Renal cortex interstitium (tissue), 11 donors: ENCODE data around the gene GRXCR1. TPM values are rescaled to one million over a fixed set of nuclear protein-coding genes. Genes with fewer than 3 reads are reported as not detected.

Experiments used
- DNase-seq, 11 donors: peaks; one replicate each; pipeline ENCODE4 v3.0.0-alpha.2; 2013; ENCODE audit warnings: low read depth in 9 of 11, low spot score in 4 of 11; ENCODE audit errors: extremely low read depth in 1 of 11
- polyA plus RNA-seq, 3 donors: library from polyadenylated mRNA; unstranded; fragments of 120-200 nt; gene quantifications; one replicate each; pipeline ENCODE4 v1.2.1, GENCODE V29; 2013; ENCODE audit not compliant: insufficient read length in 3 of 3

The GRXCR1 gene
- polyA plus RNA-seq, 3 donors: not detected

GRCh38 chr4:42917296-42917695, 24.8 kb downstream of the GRXCR1 start:
- peak in 5 of 11 donors; percentile 4 to 35 (median 25) for DNase-seq

GRCh38 chr4:42923431-42923830, 30.9 kb downstream of the GRXCR1 start:
- DNase-seq: no peak

GRCh38 chr4:42925921-42926320, 33.4 kb downstream of the GRXCR1 start:
- no peak for DNase-seq

- DNase-seq: no peak
These were observed 35.4 kb downstream of the GRXCR1 start for GRCh38 chr4:42927946-42928345.

GRCh38 chr4:42928582-42928981, 36.1 kb downstream of the GRXCR1 start:
- DNase-seq: no peak

GRCh38 chr4:42942216-42942615, 49.7 kb downstream of the GRXCR1 start:
- no peak for DNase-seq

- no peak for DNase-seq
These were observed 53.4 kb downstream of the GRXCR1 start for GRCh38 chr4:42945874-42946273.

- DNase-seq: no peak
These were observed 60.8 kb downstream of the GRXCR1 start for GRCh38 chr4:42953321-42953720.

GRCh38 chr4:42954963-42955669, 62.6 kb downstream of the GRXCR1 start:
- peak in 1 of 11 donors; percentile 7 for DNase-seq

- no peak for DNase-seq
These were observed 63.4 kb downstream of the GRXCR1 start for GRCh38 chr4:42955746-42956505.

GRCh38 chr4:42965326-42965725, 72.8 kb downstream of the GRXCR1 start:
- DNase-seq: peak in 8 of 11 donors; percentile 1 to 13 (median 4)

- no peak for DNase-seq
These were observed 93.5 kb downstream of the GRXCR1 start for GRCh38 chr4:42985976-42986375.

- peak in 9 of 11 donors; percentile 2 to 31 (median 14) for DNase-seq
These were observed 102.9 kb downstream of the GRXCR1 start for GRCh38 chr4:42995343-42995944.

GRCh38 chr4:43008793-43009192, 116.3 kb downstream of the GRXCR1 start:
- DNase-seq: no peak

- DNase-seq: no peak
These were observed 121.7 kb downstream of the GRXCR1 start for GRCh38 chr4:43014256-43014655.

- no peak for DNase-seq
These were observed 149.1 kb downstream of the GRXCR1 start for GRCh38 chr4:43041632-43042031.

GRCh38 chr4:43047058-43047457, 154.5 kb downstream of the GRXCR1 start:
- DNase-seq: no peak

GRCh38 chr4:43048570-43048969, 156.1 kb downstream of the GRXCR1 start:
- no peak for DNase-seq

GRCh38 chr4:43049326-43049725, 156.8 kb downstream of the GRXCR1 start:
- no peak for DNase-seq

GRCh38 chr4:43066415-43066814, 173.9 kb downstream of the GRXCR1 start:
- no peak for DNase-seq
